ENCODE measurements around the gene NLGN2. TPM values are rescaled to one million over a fixed set of nuclear protein-coding genes. Genes with fewer than 3 reads are reported as not detected.

Gene NLGN2
- total RNA-seq, 2 donors from 2014 or later, result 2.5 to 5.0 TPM

- Histone ChIP-seq H3K9me3 (no peaks in the 10 kb centered on the region), H3K9ac (ENCODE audit: low read depth in 2 of 2, low read length in 2 of 2) (no peak overlapping the region), H3K27ac (no peak overlapping the region), H3K4me3 (no peak overlapping the region), H3K36me3 (no peaks in the 10 kb centered on the region), H3K4me1 (no peaks in the 10 kb centered on the region), H3K27me3 (no peaks in the 10 kb centered on the region)
- TF ChIP-seq CTCF (IDR thresholded peaks at IDR 0.05), result no peak
- intact Hi-C loops (cut with DNase I), result no loop called here
- no peak for DNase-seq
These were observed 37.8 kb upstream of the NLGN2 start for GRCh38 chr17:7369825-7370224.

DNA sequence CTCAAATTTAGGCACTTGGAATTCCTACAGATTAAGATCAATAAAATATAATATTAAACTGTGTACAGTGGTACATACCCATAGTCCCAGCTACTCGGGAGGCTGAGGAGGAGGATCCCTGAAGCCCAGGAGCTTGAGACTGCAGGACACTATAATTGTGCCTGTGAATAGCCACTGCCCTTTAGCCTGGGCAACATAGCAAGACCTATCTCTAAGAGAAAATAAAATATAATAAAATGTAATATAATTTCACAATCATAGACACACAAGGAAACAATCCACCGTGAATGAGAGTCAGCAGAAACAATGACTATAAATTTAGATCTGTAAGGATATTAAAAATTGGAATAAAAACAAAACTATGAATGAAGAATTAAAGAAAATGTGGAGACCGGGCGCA lies 36.8 kb upstream of the NLGN2 start:
- no peak for DNase-seq
- no peak overlapping the region for H3K4me3 ChIP-seq
- H3K9me3 ChIP-seq, result no peaks in the 10 kb centered on the region
- no peaks in the 10 kb centered on the region for H3K36me3 ChIP-seq
- H3K4me1 ChIP-seq, result no peaks in the 10 kb centered on the region
- intact Hi-C loops (cut with DNase I), result no loop called here
- H3K9ac ChIP-seq (ENCODE audit: low read depth in 2 of 2, low read length in 2 of 2), result no peak overlapping the region
- no peak overlapping the region for H3K27ac ChIP-seq
- no peak for TF ChIP-seq CTCF (IDR thresholded peaks at IDR 0.05)
- no peaks in the 10 kb centered on the region for H3K27me3 ChIP-seq

GRCh38 chr17:7374353-7374752 lies 33.3 kb upstream of the NLGN2 start:
- no peak for DNase-seq
- Histone ChIP-seq H3K4me3 (no peak overlapping the region), H3K9me3 (no peaks in the 10 kb centered on the region), H3K9ac (ENCODE audit: low read depth in 2 of 2, low read length in 2 of 2) (no peak overlapping the region), H3K27me3 (no peaks in the 10 kb centered on the region), H3K4me1 (no peaks in the 10 kb centered on the region), H3K36me3 (no peaks in the 10 kb centered on the region), H3K27ac (no peak overlapping the region)
- intact Hi-C loops (cut with DNase I), result no loop called here
- no peak for TF ChIP-seq CTCF (IDR thresholded peaks at IDR 0.05)

GRCh38 chr17:7379134-7379533 lies 28.5 kb upstream of the NLGN2 start:
- no peak overlapping the region for H3K9ac ChIP-seq (ENCODE audit: low read depth in 2 of 2, low read length in 2 of 2)
- no peak for DNase-seq
- H3K4me1 ChIP-seq, result no peaks in the 10 kb centered on the region
- H3K36me3 ChIP-seq, result no peaks in the 10 kb centered on the region
- H3K27me3 ChIP-seq, result no peaks in the 10 kb centered on the region
- H3K9me3 ChIP-seq, result no peaks in the 10 kb centered on the region
- H3K27ac ChIP-seq, result no peak overlapping the region
- intact Hi-C loops (cut with DNase I), result no loop called here
- TF ChIP-seq CTCF (IDR thresholded peaks at IDR 0.05), result no peak
- H3K4me3 ChIP-seq, result no peak overlapping the region

- no peak overlapping the region for H3K27ac ChIP-seq
These were observed 27.3 kb upstream of the NLGN2 start for GRCh38 chr17:7380321-7380720.

More at GRCh38 chr17:7380321-7380720, 27.3 kb upstream of the NLGN2 start:
- H3K27me3 ChIP-seq, result no peaks in the 10 kb centered on the region
- H3K9me3 ChIP-seq, result no peaks in the 10 kb centered on the region
- peak; percentile 52 for DNase-seq
- intact Hi-C loops (cut with DNase I), result no loop called here
- no peaks in the 10 kb centered on the region for H3K4me1 ChIP-seq
- peak overlapping the region in 1 of 2 donors; percentile 93 for H3K9ac ChIP-seq (ENCODE audit: low read depth in 2 of 2, low read length in 2 of 2)
- no peaks in the 10 kb centered on the region for H3K36me3 ChIP-seq
- H3K4me3 ChIP-seq, result peak overlapping the region; percentile 61
- no peak for TF ChIP-seq CTCF (IDR thresholded peaks at IDR 0.05)

Data from colonic mucosa (tissue), 4 donors.